GM12892 (cell line): ENCODE measurements around the gene DRAXIN.

Experiments used
- POLR2A ChIP-seq: IDR thresholded peaks from 2 replicates; pipeline ENCODE4 v1.6.1; 2011; ENCODE audit warnings: low read depth, low read length, control low read depth
- POLR2AphosphoS5 ChIP-seq: IDR thresholded peaks from 2 replicates; pipeline ENCODE4 v1.6.1; 2011; ENCODE audit warnings: low read depth, low read length, control low read depth
- TAF1 ChIP-seq: IDR thresholded peaks from 2 replicates; pipeline ENCODE4 v1.6.1; 2011; ENCODE audit warnings: low read depth, mild to moderate bottlenecking, control low read depth, low read length, borderline replicate concordance

GRCh38 chr1:11765661-11766428, 74.3 kb downstream of the DRAXIN start:
- TF ChIP-seq POLR2A (no peak), POLR2AphosphoS5 (no peak), TAF1 (no peak)
